ENCODE data around the gene HSPB7.
A peak's percentile ranks its signal among the peaks of the same experiment; 100 is the strongest.
"Not testable (repeated sequence)": the region's sequence is repeated elsewhere in the genome, so short reads cannot be mapped to it uniquely, and the experiment has no call there.

HSPB7 gene

DNA sequence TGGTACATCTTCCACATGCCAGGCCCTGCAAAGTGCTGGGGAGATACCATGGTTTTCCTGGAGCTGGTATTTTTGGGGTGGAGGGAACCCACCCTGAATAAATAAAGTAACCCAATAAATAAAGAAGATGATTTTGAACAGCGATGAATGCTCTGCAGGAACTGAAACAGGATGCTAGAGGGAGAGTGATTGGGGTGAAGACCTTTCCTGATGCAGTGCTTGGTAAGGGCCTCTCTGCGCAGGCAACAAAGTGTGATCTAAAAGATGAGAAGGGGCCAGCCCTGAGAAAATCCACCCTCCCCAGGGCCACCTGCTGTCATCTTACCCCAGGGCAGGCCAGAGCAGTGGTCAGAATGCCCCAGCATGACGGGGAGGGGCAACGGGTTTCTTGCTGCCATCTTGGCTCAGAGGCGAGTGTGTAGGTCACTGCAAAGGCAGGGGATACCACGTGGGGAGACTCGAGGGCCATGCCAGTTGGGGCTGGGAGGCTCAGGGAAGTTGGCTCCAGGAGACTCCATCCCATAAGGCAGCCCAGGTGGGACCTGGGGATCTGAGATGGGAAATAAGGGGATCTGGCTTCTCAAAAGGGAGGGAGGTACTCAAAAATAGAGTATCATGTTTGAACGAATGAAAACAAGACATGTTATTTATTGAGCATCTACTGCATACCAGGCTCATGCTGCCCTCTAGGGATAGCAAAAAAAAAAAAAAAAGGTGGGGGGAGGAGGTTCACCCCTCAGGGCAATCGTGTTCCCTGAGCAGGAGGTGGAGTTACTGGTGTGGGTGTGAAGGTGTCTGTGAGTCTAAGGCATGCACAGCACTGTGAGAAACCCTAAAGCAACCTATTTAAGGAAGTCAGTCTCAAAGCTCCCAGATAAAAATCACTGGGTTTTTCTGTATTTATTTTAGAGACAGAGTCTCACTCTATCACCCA, 11.0 kb downstream of the HSPB7 start:
- DNase-seq (ENCODE audit: low read depth): peak; percentile 18

DNA sequence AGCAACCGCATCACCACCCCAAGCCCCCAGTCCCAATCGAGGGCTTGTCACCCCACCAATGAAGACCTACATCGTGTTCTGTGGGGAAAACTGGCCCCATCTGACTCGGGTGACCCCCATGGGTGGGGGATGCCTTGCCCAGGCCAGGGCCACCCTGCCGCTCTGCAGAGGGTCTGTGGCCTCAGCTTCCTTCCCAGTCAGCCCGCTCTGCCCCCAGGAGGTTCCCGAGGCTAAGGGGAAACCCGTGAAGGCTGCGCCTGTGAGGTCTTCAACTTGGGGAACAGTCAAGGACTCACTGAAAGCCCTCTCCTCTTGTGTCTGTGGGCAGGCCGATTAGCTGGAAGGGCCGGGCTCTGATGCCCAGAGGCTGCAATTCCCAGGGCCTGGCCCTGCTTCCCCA, 11.8 kb downstream of the HSPB7 start:
- no peak for DNase-seq (ENCODE audit: low read depth)

DNA sequence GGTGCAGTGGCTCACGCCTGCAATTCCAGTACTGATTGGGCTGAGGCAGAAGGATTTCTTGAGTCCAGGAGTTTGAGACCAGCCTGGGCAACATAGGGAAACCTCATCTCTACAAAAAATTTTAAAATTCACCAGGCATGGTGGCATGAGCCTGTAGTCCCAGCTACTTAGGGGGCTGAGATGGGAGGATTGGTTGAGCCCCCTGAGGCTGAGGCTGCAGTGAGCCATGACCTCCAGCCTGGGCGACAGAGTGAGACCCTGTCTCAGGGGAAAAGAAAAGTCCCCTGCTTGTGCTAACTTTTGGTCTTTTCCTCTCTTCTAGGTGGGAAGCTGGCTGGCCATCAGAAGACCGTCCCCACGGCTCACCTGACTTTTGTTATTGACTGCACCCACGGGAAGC, 12.2 kb downstream of the HSPB7 start:
- no peak for DNase-seq (ENCODE audit: low read depth)

DNA sequence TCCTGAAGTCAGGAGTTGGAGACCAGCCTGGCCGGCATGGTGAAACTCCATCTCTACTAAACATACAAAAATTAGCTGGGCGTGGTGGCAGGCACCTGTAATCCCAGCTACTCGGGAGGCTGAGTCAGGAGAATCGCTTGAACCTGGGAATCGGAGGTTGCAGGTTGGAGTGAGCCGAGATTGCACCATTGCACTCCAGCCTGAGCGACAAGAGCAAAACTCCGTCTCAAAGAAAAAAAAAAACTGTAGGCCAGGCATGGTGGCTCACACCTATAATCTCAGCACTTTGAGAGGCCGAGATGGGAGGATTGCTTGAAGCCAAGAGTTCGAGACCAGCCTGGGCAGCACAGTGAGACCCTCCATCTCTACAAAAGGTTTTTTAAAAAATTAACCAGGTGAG, 16.6 kb downstream of the HSPB7 start:
- DNase-seq (ENCODE audit: low read depth): not testable (repeated sequence)

DNA sequence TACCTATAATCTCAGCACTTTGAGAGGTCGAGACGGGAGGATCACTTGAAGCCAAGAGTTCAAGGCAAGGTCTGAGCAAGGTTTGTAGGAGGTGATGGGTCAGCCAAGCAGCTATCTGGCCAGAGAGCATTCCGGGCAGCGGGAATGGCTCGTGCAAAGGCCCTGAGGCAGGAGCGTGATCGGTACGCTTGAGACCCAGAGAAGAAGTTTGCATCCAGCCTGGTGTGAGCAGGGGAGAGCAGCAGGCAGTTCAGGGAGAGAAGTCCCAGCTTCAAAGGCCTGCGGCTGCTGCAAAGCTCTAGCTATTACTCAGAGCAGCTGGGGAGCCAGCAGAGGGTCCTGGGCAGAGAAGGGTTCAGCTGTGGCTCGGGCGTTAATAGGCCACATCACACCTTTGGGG, 18.9 kb downstream of the HSPB7 start:
- no peak for DNase-seq (ENCODE audit: low read depth)

DNA sequence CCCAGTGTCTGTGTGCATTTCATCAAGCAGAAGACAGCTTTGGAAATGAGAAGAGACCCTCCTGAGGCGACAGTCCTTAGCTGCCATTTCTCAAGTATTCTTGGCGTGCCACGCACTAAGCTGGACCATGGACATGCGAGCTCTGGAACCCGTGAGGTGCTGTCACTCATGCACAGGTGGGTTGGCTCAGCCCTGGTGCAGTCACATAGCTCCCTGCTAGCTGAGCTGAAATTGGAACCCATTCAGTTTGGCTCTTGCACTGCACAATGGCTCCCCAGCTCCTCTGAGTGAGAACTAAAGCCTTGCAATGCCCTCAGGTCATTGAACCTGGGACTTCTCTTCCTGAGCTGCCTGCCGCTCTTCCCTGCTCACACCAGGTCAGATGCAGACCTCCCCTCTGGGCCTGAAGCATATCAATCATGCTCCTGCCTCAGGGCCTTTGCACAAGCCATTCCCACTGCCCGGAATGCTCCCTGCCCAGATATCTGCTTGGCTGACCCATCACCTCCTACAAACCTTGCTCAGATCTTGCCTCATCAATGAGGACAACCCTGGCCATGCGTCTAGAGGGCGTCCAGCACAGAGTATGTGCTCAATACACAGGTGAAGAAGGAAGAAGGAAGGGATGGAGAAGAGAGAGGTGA, 20.1 kb downstream of the HSPB7 start:
- DNase-seq (ENCODE audit: low read depth): no peak

DNA sequence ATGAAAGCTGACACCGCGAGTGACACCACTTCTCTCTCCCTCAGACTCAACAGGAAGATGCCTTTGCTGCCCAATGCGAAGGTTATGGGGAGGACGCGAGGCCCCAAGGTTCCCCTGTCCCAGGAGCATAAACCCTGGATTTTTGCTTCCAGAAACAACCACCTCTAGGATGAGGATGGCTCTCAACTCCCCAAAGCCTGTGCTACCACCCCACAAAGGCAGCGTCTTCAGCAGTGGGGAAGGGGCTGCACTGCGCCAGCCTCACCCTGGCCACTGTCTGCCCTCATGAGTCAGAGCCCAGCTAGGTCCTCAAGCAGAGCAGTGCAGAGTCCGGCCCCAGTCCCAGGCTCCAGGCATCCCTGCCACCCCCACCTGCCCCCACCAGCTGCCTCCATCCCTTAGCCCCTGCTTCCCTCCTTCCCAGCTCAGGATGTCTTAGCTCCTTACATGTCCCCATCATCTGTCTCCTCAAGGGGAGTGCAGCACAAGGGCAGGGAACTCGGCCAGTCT, 20.7 kb downstream of the HSPB7 start:
- DNase-seq (ENCODE audit: low read depth): no peak

DNA sequence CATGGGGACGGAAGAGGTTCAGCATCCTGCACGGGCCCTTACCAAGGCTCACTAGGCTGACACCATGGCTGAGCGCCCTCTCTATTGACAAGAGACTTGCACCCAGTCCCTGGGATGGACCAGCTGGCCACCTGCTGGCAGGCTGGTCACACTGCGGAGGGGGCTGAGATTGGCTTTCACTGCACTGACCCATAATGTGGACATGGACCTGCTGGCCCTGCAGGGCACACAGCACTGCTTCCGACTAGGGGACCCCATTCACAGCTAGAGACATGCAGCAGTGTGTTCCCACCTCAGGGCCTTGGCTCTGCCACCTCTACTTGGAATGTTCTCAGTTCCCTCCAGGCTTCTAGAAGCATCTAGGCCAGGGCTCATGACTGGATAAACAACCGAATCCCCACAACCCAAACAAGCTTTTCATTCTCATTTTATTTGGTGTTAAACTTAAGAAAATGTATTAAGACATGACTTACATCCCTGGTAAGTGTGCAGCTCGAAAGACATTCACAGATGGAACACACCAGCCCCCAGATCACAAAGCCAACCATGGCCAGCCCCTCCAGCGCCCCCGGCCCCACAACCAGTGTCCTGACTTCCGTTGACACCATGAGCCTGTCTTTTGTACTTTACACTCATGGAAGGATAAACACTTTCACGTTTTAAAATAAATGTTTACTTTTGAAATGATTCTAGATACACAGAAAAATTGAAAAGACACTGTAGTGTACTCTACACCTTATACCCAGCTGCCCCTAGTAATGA, 23.1 kb downstream of the HSPB7 start:
- peak; percentile 53 for DNase-seq (ENCODE audit: low read depth)

DNA sequence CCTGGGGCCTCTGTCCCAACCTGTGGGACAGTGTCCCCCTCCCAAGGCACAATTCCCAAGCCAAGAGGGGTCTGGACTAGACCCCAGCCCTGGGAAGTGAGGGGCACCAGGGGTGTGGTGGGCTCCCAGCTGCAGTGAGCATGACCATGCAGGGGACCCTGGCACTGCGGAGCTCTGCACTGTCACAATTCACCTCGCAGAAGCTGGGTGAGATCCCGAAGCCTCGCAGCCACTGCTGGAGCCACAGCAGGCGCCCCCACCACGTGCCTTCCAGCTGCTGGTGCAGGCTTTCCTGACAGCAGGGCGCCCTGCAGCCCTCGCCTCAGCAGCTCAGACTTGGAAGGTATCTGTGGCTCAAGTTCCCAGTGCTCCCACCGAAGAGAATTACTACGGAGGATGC, 23.8 kb downstream of the HSPB7 start:
- DNase-seq (ENCODE audit: low read depth): no peak

DNA sequence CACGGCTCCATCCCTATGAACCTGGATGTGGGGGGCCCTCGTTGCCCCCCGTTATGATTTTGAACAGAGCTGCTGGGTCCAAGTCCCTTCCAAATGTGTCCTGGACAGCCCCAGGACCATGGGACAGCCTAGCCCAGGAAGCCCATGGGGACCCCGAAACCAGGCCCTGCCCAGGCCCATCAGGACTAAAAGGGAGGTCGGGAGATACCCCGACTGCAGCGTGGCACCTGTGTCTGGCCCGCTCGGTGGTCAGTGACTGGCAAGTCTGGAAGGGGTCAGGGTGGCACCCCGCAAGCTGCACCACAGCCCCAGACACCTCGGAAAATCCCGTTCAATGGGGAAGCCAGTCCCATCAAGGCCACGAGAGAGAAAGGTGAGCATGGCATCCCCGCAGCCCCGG, 24.2 kb downstream of the HSPB7 start:
- no peak for DNase-seq (ENCODE audit: low read depth)

DNA sequence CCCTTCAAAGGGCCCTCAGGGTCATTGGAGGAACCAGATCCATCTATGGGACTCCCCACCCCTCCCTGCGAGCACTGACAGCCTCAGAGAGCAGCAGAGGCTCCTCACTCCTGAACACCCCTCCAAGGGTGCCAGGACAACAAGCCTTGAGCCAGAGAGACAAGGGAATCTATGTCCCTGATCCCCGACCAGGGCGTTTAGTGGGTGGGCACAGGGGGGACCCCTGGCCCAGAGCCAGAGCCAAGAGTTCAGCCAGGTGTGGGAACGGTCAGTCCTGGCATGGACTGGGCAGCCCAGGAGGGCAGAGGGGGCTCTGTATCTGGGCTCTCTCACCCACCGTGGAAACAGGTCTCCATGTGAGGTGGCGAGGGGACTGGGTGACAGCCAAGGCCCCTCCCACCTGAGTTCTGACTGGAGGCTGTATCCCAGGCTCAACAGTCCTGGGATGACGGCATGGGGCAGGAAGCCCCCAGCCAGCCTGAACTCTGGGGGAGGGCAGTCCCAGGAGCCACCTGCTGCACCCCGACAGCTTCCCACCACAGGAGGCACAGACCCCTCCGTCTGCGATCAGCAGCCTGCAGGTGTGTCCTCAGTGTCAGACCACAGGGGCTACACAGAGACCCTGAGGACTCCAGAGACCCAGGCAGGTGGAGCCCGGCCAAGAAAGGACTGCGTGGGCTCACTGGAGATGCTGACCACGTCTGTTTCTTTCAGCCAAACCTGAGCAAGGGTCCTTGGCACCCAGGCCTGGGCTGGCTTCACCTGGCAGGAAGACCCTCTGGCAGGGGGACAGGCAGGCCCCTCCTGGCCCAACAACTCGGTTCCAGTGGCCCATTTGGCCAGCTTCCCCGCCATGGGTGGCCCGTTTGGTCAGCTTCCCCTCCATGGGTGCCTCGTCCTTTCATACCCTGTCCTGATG, 25.0 kb downstream of the HSPB7 start:
- no peak for DNase-seq (ENCODE audit: low read depth)

DNA sequence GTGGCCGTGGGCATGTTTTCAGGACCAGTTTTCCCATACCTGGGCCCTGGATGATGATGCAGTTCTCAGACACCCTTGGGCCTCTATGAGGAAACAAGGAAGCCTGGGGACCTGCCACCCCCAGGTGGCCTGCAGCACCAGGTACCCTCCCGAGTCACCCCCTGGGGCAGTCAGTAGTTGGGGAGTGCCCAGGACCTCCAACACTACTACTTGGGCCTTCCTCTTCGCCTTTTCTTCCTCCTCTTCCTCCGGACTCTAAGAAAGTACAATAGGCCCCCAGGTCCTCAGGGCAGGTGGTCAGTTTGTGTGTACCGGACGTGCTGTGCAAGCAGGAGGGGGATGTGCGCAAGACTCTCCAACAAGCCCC, 25.7 kb downstream of the HSPB7 start:
- DNase-seq (ENCODE audit: low read depth): no peak

DNA sequence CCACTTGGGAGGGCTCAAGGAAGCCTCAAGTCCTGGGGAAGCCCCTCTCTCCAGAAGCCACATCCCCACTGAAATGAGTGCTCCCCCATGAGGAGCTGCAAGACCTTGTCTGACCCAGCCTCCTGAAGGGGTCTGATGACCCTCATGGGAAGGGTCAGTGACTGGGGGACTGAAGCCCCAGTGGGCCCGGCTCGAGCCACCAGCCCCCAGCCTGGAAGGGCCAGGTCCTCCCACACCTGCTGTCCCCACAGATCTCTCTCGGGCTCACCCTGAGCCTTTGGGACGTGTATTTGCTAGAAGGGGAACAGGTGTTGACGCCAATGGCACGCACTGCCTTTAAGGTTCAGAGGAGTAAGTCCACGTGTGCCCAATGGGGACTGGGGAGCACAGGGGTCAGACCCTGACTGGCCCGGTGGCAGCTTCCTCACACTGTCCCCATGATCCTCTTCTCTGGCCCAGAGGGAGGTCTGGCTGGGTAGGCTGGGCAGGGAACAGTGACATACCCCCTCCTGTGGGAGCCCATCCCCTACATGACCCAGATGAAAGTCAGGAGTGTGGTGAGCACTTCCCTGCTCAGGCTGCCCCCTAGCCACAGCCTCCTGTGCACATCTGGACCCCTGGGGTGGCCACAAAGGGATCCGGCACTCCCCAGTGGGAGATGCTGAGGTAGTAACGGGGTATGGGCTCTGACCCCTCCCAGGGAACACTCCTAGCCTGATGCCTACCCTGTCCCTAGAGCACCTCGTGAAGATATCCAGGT, 26.2 kb downstream of the HSPB7 start:
- no peak for DNase-seq (ENCODE audit: low read depth)

DNA sequence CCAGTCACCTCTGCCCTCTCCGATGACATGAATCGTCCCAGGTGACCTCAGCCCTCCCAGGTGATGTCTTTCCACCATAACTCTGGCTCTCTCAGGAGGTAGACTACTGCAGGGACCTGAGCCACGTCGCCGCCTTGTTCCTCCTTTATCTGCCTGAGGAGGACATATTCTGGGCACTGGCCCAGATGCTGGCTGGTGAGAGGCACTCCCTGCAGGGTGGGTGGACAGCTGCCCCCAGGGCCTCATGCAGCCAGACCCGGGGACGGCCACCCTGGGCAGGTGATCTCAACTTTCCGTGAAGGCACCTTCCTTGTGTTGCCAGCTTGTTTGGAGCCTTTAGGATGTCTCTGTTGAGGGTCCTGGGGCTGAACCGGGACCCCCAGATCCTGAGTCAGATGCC, 28.1 kb downstream of the HSPB7 start:
- DNase-seq (ENCODE audit: low read depth): no peak

DNA sequence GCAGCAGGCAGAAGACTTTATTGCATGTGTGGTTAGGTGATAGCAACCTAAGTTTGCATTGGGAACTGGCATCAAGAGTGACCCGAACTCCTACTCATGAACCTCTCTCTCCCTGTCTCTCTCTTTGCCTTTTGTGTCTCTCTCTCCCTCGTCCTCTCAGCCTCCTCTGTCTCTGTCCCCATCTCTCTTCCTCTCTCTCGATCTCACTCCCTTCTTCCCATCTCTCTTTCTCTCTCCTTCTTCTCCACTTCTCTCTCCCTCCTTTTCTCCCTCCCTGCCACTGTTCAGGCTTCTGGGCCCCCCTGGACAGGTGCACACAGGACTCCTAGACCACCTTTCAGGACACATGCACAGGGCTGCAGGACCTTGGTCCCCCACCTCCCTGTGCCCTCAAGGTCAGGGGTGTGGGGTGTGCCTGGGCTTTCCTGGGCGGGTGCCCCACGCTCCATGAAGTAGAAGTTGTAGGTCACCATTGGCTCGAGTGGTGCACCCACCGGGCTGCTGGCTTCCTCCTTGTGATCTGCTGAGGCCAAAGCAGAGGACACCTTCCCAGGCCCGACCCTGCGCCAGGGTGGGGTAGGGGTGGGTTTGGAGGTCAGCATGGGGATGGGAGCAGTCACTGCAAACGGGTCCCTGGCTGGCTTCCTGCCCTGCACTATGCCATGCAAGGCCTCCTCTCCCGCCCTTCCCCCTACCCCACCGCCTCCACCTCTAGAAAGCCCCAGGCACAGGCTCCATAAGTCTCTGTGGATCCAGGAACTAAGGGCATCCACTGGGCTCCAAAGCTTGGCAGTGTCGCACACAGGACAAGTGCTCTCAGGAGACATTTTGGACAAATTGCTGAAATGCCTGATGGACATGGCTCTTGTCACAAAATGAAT, 28.7 kb downstream of the HSPB7 start:
- DNase-seq (ENCODE audit: low read depth): no peak

DNA sequence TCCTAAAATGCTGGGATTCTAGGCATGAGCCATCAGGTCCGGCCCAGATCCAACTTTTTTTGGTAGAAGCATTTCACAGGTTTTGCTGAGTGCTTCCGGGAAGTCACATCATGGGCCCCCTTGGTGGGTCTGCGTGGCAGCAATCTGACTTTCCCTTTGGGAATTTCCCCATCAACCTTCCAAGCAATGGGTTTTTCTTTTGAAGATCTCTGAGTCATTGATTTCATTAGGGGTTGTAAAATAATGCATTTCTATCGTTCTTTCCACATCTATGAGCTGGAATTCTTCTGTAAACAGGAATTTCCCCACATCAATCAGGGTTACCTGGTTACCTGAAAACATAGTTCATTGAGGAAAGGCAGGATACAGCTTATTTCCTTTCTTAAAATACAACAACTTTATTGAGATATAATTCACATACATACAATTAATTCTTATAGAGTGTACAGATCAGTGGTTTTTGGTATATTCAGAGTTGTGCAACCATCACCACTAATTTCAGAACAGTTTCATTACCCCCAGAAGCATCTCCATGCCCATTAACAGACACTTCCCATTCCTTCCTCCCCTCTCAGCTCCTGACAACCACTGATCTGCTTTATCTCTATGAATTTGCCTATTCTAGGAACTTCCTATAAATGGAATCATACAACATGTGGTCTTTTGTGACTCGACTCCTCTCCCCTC, 32.1 kb downstream of the HSPB7 start:
- no peak for DNase-seq (ENCODE audit: low read depth)

DNA sequence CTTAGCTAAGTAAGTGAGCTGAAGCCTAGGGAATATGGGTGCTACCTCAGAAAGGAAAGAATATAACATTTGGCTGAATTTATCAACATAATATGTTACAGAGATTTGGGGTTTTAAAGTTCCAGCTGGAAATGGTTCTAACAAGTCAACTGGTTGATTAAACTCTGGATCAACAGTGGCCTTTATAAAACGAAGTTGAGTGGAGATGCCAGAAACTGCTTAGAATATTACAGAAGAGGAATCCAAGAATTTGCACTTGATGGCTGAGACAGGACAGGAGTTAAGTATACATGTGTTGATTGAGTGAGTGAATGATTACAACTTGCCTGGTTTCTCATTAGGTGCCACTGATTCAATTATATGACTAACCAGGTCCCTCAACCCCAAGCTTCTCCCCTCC, 34.6 kb downstream of the HSPB7 start:
- DNase-seq (ENCODE audit: low read depth): no peak

DNA sequence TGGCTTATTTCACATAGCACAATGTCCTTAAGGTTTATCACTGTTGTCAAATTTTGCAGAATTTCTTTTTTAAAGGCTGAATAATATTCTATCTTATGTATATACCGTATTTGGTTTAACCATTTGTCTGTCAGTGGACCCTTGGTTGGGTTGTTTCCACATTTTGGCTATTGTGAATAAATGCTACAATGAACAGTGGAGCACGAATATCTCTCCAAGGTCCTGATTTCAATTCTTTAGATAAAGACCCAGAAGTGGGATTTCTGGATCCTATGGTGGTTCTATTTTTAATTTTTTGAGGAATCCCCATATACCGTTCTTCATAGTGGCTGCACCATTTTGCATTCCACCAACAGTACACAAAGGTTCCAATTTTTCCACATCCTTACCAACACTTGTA, 36.2 kb downstream of the HSPB7 start:
- no peak for DNase-seq (ENCODE audit: low read depth)

DNA sequence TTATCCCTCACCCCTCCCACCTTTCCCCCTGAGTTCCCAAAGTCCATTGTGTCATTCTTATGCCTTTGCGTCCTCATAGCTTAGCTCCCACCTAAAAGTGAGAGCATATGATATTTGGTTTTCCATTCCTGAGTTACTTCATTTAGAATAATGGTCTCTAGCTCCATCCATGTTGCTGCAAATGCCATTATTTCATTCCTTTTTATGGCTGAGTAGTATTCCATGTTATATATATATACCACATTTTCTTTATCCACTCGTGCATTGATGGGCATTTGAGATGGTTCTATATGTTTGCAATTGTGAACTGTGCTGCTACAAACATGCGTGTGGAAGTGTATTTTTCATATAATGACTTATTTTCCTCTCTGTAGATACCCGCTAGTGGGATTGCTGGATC, 39.9 kb downstream of the HSPB7 start:
- not testable (repeated sequence) for DNase-seq (ENCODE audit: low read depth)
